ENCODE data around the gene NR4A1.

NR4A1 gene

DNA sequence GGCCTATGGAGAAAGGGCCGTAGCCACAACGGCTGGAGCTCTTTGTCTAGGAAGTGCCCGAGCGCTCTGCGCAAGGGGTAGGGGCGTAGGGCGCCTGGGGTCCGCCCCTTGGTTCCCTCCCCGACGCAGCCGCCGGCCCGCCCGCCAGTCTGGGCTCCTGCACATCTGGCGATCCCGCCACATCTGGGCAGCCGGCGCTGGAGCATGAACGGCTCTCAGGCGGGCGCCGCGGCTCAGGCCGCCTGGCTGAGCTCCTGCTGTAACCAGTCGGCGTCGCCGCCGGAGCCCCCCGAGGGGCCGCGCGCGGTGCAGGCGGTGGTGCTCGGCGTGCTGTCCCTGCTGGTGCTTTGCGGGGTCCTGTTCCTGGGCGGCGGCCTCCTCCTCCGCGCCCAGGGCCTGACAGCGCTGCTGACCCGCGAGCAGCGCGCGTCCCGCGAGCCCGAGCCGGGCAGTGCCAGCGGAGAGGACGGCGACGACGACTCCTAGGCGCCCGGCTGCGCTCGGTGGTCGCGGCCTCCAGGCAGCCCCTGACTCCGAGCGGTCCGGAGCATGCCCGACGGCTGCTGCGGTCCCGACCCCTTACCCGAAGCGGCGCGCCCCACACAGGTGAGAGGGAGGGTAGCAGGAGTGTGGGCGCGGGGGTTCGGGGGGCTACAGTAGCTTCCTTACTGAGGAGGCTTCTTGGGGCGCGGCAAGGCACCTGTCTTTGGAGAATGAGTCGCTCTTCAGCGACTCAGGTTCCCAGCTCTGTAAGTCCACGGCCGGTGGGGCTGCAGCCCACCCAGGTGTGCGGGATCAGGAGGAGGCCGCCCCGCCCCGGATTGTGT is 28.5 kb downstream of the NR4A1 start, which contains the start of gene SMIM41:
Gene SMIM41 (plus strand): TSS at position 129 of the 827 bp plus-strand sequence. CDS start 76 bp downstream, at position 205.
- DNase-seq (ENCODE audit: low spot score): no peak

DNA sequence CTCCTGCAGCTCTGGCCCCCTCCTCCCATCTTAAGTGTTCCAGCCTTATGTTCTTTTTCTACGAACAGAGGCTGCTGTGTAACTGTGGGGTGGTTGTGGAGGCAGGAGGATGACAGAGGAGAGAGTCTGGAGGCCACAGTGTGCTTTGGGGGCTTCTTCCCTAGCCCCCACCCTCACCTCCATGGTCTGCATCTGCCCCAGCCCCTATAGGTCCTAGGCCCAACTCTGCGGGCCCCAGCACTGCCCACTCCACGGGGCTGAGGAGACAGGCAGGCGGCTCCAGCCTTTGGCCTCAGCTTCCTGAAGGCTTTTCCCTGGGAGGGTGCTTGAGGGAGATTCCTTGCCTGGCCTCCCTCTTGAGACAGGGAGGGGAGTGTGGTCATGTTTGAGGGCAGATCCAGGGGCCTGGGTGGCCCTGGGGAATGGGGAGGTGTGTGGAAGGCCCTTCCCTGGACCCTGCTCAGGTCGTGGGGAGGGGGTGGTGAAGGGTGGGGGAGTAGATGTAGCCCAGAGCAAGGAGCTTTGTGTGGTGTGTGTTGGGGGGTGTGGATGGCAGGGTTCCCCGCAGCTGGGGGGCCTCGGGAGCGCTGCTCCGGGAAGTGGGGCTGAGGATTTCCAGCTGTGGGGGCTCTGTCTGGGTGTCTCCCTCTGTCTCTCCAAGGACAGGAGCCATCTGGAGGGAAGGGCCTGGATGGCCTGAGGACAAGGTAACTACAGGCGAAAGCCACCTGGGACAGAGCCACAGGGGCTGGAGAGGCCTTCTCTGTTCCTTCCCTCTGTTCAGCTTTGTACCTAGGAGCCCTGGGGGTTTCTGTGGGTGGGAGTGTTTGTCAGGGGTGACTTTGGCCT is 29.4 kb downstream of the NR4A1 start:
- no peak for DNase-seq (ENCODE audit: low spot score)

DNA sequence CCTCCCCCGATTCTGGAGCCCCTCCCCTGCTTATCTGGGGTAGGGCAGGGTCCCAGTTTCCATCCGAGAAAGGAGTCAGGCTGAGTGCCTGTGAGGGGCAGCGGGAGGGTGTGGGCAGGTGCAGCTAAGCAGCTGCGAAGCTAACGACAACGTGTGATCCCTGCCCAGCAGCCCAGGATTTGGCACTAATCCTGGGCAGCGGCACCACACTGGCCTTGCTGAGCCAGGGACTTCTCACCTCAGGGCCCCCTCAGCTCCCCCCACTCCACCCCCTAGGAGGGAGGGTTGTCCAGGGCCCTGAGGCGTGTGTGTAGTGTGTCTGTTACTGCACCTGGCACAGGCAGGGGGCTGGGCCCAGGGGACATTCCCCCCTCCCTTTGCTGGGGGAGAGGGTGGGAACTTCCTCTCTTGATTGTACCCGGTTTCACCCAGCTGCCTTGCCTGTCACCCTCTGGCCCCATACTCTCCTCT is 30.1 kb downstream of the NR4A1 start:
- DNase-seq (ENCODE audit: low spot score): no peak

DNA sequence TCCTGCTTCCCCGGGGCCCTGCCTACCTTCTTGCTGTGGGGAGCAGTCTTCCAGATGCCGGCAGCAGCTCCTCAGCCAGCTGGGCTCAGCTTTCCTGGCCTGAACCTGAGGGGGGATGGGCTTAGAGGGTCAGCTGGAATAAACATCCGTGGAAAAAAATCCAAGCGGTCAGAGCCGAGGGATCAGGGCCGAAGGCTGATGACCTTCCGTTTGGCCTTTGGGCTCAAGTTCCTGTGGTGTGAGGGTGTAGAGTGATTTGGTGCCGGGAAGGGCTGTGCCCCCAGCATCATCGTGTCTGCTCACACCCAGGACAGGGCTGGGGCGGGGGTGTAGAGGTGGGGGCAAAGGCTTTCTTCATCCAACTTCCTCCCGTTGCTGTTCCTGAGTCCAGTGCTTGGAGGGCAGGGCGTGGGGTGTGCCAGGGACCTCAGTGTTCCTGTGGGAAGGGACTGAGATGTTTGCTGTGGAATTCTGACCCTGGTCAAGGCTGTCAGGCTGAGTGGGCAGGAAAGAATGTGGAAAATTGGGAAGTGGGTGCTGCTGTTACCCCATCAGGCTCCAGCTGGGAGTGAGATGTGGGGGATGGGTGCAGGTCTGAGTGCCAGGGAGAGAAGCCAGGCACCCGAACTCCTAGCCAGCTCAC is 30.9 kb downstream of the NR4A1 start:
- peak; percentile 60 for DNase-seq (ENCODE audit: low spot score)

DNA sequence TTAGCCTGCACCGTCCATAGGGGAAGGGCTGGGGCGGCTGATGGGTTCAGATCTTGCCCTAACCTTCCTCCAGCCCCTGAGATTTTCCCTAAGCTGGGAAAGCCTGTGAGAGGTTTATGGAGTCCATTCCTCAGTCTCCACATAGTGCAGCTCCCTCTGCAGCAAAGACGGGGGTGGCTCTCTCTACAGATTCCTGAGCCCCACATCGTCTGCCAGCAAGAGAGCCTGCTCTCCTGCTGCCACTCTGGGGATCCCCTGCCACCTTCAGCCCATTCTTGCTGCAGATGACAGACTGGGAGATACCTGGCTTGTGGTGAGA is 31.4 kb downstream of the NR4A1 start:
- no peak for DNase-seq (ENCODE audit: low spot score)

DNA sequence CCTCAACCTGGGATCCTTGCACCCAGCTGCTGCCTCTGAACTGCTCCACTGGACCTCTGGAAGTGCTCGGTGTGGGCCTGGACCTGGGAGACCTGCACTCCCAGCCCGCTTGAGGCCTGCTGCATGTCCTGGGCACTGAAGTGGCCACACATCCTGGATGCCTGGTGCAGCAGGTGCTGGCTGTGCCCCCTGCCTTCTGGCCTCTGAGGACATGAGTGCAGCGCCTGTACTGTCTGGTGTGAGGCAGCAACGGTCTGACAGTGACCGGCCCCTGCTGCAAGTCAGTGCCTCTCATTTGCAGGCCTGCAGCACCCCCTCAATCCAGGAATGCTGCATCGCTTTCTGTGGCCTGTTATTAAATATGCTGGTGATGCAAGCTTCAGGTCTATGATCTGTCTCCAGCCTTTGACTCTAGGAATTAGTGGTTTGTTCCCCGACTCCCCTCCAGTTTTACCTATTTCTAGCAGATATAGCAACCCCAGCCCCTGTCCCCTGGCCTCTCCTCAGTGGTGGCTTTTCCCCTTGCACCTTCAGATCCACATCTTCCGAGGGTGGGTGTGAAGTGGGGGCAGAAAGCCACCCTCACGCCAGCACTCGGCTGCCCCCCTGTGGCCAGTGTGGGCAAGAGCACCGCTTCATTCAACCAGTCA is 31.9 kb downstream of the NR4A1 start:
- DNase-seq (ENCODE audit: low spot score): peak; percentile 86

DNA sequence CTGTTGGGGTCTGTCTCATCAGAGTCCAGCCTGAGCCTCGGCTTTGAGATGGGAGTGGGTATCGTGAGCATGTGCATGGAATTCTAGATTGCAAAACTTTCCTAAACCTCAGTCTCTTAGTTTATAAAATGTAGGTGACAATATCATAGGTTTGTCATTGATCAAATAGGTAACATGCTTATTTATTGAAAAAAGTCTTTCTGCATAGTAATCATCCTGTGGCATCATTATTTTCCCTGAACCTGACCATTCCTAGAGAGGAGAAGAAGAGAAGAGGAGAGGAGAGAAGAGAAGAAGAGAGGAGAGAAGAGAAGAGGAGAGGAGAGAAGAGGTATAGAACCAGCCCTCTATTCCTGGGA is 32.4 kb downstream of the NR4A1 start:
- no peak for DNase-seq (ENCODE audit: low spot score)

DNA sequence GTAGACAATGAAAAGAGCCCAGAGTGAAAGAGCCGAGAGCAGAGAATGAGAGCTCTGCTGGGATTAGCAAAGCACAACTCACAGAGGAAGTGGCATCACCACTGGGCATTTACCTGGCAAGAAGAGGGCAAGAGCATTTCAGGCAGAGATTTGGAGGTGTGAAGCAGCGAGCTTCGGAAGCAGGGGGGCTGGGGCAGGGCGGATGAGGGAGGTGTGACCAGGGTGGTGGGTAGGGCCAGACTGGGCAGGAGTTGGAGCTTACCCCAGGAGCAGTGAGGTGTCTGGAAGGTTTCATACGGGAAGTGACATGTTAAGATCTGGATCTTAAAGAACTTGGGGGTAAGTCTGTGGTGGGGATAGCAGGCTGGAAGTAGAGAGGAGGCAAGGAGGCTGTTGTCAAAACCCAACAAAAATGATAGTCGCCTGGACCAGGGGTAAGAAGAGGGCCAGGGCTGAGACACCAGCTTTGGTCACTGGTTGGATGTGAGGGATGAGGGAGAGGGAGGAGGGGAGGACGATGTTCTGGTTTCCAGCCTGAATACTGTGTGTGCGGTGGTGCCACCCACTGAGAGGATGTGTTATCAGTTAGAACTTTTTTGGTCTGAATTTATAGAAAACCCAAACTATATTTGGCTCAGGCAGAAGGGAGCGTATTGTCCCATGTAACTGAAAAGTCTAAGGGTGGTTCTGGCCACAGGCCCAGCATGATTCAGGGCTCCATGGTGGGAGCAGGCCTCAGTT is 33.4 kb downstream of the NR4A1 start:
- DNase-seq (ENCODE audit: low spot score): no peak

DNA sequence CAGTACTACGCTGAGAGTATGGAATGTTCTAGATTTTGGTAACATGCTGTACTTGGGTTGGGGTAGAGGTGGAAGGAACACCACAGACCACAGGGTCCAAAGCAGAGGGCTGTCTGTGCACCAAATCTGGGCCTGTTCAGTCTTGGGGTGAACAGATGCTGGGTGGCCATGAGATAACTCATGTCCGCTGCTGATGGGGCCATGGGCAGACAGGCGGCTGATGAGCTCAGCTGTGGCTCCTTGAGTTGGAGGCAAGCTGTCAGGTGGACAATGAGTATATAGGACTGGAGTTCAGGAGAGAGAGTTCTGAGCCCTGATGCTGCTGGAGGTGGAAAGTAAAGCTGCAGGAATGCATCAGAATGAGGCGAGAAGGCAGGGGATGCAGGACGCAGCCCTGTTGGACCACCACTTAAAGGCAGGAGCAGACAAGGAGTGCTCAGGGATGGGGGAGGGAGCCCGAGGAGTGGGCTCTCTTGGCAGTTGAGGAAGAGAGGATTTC is 34.5 kb downstream of the NR4A1 start:
- DNase-seq (ENCODE audit: low spot score): no peak

DNA sequence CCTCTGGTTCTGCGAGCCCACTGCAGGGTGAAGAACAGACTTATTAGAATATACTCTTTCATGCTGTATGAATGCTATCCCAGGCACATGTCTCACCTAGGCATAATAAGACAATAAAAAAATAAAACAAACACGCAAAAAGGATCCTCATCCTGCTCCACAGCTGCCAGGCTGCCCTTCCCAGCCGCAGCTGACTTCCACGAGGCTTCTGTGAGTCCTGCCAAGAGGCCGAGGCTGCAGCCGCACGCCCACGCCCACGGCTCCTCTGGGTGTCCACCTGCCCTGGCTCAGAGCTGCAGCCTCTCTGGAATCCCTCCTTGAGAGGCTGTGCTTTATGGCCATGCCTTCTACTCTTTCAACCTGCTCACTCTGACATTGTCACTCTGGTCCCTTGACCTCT is 35.1 kb downstream of the NR4A1 start:
- peak; percentile 48 for DNase-seq (ENCODE audit: low spot score)

DNA sequence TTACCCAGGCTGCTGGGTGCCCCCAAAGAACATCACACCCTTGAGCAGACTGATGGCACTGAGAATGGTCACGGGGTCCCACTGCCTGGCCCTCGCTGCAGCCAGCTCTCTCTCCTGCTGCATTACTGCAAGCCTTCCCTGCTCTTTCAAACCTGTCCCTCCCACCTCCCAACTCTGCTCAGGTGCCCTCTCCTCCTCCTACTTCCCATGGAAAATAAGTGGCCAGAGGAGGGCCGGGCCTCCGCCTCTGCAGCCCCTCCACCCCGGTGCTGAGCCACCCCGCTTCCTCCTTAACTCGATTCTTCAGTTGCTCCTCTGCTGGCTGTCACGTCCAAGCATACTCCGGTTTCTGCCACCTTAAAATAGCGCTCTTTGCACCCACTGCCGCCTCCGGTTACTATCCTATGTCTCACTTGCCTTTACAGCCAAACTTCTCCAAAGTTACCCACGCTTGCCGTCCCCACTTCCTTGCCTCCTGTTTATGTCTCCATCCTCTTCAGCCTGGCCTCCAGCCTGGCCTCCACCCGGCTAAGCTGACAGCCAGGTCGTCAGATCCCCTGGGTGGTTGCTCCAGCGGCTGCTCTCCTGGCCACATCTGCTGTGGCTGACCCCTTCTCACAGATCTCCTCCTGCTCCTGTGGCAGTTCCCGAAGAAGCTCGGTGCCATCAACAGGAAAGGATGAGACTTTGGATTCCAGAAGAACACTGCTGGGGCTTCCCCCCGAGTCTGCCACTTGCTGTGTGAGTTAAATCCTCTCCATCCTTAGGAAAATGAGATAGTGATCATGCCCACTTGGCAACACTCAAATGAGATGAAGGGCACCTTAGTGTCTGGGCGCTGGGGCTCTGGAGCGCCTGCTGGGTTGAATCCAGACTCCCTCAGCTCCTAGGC is 35.9 kb downstream of the NR4A1 start:
- DNase-seq (ENCODE audit: low spot score): no peak

DNA sequence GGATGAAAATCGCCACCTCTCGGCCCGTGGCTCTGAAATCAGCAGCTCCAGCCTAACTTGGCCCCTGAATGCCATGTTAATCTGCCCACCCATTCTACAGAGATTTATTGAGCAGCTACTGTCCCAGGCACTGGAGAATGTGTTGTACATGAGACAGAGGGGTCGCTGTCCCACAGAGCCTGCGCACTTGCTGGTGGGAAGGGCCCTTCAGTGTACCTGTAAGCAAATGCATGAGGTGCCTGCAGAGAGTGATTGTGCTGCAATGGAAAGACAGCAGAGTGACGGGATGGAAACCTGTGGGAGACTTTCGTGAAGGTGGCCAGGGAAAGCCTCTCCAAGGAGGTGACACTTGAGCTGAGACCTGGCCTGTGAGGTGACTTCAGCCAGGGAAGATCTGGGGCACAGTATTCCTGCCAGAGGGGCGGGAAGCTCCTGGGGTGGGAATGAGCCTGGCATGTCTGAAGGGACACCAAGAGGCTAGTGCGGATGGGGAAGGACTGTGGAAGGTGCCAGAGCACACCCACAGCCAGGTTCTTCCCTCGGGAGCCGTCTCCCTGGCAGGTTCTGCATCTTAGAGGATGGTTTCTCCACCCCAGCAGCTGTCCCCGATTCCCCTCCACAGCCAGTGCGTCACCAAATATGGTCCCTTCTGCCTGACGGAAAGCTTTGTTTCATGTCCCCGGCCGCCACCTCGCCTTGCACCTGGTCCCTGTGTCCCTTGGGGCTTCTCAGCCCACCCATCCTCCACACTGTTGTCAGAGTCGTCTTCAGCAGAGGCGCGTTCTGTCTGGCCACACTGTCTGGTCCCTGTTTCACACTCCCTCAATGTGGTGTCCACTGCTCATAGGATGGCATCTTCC is 36.9 kb downstream of the NR4A1 start:
- DNase-seq (ENCODE audit: low spot score): no peak

DNA sequence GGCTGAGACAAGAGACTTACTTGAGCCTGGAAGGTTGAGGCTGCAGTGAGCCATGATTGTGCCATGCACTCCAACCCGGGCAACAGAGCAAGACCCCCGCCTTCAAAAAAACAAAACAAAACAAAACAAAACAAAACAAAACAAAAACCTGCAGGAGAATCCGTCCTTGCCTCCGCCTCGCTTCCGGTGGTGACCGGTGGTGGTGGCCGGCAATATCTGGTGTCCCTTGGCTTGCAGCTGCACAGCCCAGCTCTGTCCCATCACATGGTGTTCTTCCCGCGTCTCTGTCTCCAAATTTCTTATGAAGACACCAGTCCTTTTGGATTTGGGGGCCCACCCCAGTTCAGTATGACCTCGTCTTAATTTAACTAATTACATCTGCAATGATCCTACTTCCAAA is 38.2 kb downstream of the NR4A1 start:
- no peak for DNase-seq (ENCODE audit: low spot score)

DNA sequence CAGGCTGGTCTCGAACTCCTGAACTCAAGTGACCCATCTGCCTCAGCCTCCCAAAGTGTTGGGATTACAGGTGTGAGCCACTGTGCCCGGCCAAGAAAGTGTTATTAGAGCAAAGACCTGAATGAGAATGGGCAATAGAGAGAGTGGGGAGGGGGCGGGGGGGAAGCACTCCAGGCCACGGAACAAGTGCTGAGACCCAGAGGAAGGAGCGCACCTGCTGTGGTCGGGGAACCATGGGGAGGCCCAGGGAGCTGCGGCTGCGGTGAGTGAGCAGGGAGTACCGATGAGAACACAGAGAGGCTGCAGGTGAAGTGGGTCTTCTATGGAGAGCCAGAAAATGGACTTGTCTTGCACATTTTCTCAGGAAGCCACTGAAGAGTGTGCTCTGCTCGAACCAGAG is 39.0 kb downstream of the NR4A1 start:
- DNase-seq (ENCODE audit: low spot score): no peak

DNA sequence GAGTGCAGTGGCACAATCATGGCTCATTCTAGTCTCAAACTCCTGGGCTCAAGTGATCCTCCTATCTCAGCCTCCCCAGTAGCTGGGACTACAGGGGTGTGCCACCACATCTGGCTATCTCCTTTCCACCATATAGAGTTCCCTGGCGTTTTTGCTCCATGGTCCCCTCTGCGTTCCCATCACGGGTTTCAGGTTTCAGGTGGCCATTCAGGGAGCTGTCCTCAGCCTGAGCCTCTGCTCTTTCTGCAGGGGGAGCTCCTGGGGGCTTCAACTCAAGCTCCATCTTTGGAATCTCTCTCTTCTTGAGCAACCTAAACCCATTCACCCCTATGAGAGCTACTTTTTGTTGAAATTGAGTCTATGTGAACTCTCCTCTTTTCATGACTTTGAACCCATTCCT is 39.8 kb downstream of the NR4A1 start:
- DNase-seq (ENCODE audit: low spot score): no peak

DNA sequence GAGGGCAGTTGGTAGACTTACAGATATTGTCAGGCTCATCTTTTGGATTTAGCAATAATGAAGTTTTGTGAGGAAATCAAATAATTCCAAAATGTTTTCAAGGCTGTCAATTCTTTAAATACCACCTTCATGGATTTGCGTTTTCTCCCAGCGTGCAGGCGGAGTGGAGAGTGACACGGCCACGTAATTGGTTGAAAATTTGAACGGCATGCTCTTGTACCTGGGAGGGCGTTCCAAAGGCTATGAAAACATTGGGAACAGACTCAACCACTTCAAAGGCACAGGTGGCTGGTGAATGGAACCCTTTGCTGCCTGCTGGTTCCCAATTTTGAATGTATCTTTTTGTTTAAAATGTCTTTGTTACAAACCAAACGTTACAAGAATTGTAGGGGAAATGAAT is 40.6 kb downstream of the NR4A1 start:
- DNase-seq (ENCODE audit: low spot score): no peak

DNA sequence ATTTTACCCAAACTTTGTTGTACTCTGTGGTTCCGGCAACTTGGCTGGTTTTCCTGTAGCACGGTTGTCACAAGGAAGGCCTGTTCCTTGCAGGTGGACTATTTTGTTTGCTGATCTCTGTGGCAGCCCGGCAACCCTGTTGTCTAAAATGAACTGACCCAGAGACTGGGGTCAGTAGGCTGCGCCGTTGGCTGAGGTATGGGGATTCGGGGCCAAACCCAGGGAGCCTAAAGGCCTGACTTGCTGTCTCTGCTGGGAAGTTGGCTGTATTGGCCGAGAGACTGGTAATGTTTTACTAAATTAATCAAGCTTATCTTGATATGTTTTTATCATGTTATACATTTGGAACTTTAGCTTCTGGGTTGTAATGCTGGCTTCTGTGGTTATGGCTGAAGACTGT is 42.1 kb downstream of the NR4A1 start:
- DNase-seq (ENCODE audit: low spot score): no peak

DNA sequence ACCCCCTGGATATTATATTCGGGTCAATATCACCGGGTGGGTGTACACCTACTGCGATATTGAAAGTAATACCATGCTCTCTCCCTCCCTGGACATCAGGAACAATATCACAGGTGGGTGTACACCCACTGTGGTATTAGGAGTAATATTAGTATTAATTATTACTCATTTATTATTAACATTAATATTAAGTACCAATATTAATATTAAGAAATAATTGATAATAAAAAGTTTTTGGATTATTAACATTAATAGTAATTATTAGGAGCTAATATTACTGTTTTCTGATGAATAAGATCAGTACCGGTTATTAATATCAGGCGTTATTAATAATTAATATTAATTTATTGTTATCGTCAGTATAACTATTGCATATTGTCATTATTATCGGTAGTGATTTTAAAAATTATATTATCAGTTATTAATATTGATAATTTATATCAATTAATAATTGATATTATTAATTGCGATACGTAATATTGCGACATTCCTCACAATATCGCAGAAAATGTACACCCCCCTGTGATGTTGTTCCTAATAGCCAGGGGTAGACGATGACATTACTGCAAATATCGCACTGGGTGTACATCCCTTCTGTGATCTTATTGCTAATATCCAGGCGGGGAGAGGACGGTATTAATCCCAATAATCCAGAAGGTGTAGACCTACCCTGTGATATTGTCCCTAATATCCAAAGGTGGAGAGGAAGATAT is 45.2 kb downstream of the NR4A1 start:
- DNase-seq (ENCODE audit: low spot score): no peak

Measured in AG08396 (cell line).